Measurements from ENCODE around the gene INSYN2B. TPM values are rescaled to one million over a fixed set of nuclear protein-coding genes. Genes with fewer than 3 reads are reported as not detected.

The INSYN2B gene
- total and polyA plus RNA-seq, 2 of the 4 experiments (the other 2 are of a cell fraction) = 9.1 to 33.5 TPM

DNA sequence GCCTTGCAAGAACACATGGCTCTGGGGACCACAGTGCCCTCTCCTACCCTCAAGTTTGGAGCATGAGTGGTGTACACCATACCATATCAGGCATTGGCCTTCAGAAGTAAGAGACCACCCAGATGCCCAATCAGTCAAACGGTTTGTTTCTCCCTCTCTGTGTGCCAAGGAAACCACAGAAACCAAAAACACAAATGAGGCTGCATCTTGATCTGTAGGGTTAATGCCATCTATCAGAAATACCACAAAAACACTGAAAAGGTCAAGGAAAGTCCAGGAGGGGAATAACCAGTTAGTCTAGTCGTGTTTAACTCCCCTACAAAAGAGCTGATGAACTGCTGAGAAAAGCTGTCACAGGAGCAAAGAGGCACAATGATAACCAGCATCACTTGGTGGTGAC is 78.4 kb downstream of the INSYN2B start:
- no peak overlapping the region for H2BK5ac ChIP-seq (ENCODE audit: low read depth, low read length, poor library complexity, severe bottlenecking)
- intact Hi-C loops (cut with micrococcal nuclease) = no loop called here
- H2BK15ac ChIP-seq (ENCODE audit: low read depth, low read length) = no peak overlapping the region
- H3K4ac ChIP-seq (ENCODE audit: low read depth, low read length) = no peak overlapping the region
- no peak overlapping the region for H3K9ac ChIP-seq (ENCODE audit: low read depth, low read length)
- no peak overlapping the region for H2BK120ac ChIP-seq (ENCODE audit: low read depth, low read length)
- H2AFZ ChIP-seq (replicated peaks; ENCODE audit: low read length, poor library complexity) = no peak overlapping the region
- no peaks in the 10 kb centered on the region for H3K27me3 ChIP-seq (ENCODE audit: control insufficient read depth, insufficient read depth, low read length)
- no peak overlapping the region for H4K5ac ChIP-seq (ENCODE audit: low read depth, low read length)
- TF ChIP-seq CEBPB (IDR thresholded peaks at IDR 0.05; ENCODE audit: low read depth, low read length) (no peak), MAFK (IDR thresholded peaks at IDR 0.05; ENCODE audit: low read depth, low read length) (no peak), BHLHE40 (IDR thresholded peaks at IDR 0.05; ENCODE audit: low read depth, low read length) (no peak), CHD1 (IDR thresholded peaks at IDR 0.05; ENCODE audit: low read depth, low read length) (no peak), RFX5 (IDR thresholded peaks at IDR 0.05; ENCODE audit: low read depth, low read length) (no peak), NFE2L2 (IDR thresholded peaks at IDR 0.05; ENCODE audit: low read depth, low read length) (no peak), MAZ (IDR thresholded peaks at IDR 0.05; ENCODE audit: borderline replicate concordance, low read depth, low read length) (no peak), MXI1 (IDR thresholded peaks at IDR 0.05; ENCODE audit: borderline replicate concordance, low read depth, low read length) (no peak), RCOR1 (IDR thresholded peaks at IDR 0.05; ENCODE audit: insufficient replicate concordance, low read length) (no peak), RAD21 (IDR thresholded peaks at IDR 0.05; ENCODE audit: low read length) (no peak), FOS (IDR thresholded peaks at IDR 0.05; ENCODE audit: low read depth, low read length) (no peak)
- TF ChIP-seq, protein P1, sequence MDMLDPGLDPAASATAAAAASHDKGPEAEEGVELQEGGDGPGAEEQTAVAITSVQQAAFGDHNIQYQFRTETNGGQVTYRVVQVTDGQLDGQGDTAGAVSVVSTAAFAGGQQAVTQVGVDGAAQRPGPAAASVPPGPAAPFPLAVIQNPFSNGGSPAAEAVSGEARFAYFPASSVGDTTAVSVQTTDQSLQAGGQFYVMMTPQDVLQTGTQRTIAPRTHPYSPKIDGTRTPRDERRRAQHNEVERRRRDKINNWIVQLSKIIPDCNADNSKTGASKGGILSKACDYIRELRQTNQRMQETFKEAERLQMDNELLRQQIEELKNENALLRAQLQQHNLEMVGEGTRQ (IDR thresholded peaks at IDR 0.05; ENCODE audit: low read depth, low read length) = no peak
- TF ChIP-seq, protein P2, sequence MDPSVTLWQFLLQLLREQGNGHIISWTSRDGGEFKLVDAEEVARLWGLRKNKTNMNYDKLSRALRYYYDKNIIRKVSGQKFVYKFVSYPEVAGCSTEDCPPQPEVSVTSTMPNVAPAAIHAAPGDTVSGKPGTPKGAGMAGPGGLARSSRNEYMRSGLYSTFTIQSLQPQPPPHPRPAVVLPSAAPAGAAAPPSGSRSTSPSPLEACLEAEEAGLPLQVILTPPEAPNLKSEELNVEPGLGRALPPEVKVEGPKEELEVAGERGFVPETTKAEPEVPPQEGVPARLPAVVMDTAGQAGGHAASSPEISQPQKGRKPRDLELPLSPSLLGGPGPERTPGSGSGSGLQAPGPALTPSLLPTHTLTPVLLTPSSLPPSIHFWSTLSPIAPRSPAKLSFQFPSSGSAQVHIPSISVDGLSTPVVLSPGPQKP (IDR thresholded peaks at IDR 0.05; ENCODE audit: borderline replicate concordance, low read depth, low read length) = no peak
- TF ChIP-seq, protein P3, sequence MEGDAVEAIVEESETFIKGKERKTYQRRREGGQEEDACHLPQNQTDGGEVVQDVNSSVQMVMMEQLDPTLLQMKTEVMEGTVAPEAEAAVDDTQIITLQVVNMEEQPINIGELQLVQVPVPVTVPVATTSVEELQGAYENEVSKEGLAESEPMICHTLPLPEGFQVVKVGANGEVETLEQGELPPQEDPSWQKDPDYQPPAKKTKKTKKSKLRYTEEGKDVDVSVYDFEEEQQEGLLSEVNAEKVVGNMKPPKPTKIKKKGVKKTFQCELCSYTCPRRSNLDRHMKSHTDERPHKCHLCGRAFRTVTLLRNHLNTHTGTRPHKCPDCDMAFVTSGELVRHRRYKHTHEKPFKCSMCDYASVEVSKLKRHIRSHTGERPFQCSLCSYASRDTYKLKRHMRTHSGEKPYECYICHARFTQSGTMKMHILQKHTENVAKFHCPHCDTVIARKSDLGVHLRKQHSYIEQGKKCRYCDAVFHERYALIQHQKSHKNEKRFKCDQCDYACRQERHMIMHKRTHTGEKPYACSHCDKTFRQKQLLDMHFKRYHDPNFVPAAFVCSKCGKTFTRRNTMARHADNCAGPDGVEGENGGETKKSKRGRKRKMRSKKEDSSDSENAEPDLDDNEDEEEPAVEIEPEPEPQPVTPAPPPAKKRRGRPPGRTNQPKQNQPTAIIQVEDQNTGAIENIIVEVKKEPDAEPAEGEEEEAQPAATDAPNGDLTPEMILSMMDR (conservative IDR thresholded peaks at IDR 0.05; ENCODE audit: low read depth, low read length) = no peak
- no peak overlapping the region for H4K91ac ChIP-seq (ENCODE audit: insufficient read depth, low read depth, low read length)
- H3K36me3 ChIP-seq (ENCODE audit: control insufficient read depth, insufficient read depth, low read length) = no peaks in the 10 kb centered on the region; the same call in 1 of the 2 replicates
- H3K4me3 ChIP-seq (ENCODE audit: insufficient read depth, low read depth, low read length) = no peak overlapping the region
- no peak overlapping the region for H3K27ac ChIP-seq (ENCODE audit: insufficient read depth, low read length)
- H3K23ac ChIP-seq (ENCODE audit: low read depth, low read length) = no peak overlapping the region
- ATAC-seq (ENCODE audit: low read depth) (no peak), DNase-seq (no peak)
- no peak overlapping the region for H3K18ac ChIP-seq (ENCODE audit: low read depth, low read length)
- H2BK20ac ChIP-seq (ENCODE audit: low read depth, low read length) = no peak overlapping the region
- no peak overlapping the region for H3K56ac ChIP-seq (ENCODE audit: extremely low read depth, insufficient read depth, low read length)
- dilution Hi-C loops (cut with HindIII; ENCODE audit: low sequenced_read_pairs, unreplicated experiment) = no loop called here
- H2AK9ac ChIP-seq (replicated peaks; ENCODE audit: low read depth, low read length, poor library complexity) = no peak overlapping the region
- ChIA-PET POLR2A (ENCODE audit: unreplicated experiment) (no interaction called here), CTCF (no interaction called here)
- H3K4me1 ChIP-seq (ENCODE audit: control insufficient read depth, insufficient read depth, low read length) = no peaks in the 10 kb centered on the region
- BruUV-seq (replicated peaks) = no TSS peak
- peaks cover 8 to 15% of the 10 kb centered on the region in 2 experiments; a peak in 3 of 4 replicates for H3K79me1 ChIP-seq (ENCODE audit: low read depth in 1 of 2, low read length in 2 of 2)
- WGBS, 2 experiments (ENCODE audit: extremely low coverage in 2 of 2, insufficient read length in 1 of 2) = no CpG with 5 or more reads among the region's 2 CpGs
- H4K20me1 ChIP-seq (ENCODE audit: insufficient read depth, low read length) = no peaks in the 10 kb centered on the region
- no peak overlapping the region for H2AK5ac ChIP-seq (ENCODE audit: low read depth, low read length)
- no peak overlapping the region for H3K14ac ChIP-seq (replicated peaks; ENCODE audit: low read depth, low read length)
- H4K8ac ChIP-seq (ENCODE audit: low read depth in 2 of 2, low read length in 2 of 2) = no peak overlapping the region
- no peak overlapping the region for H3K4me2 ChIP-seq (ENCODE audit: low read depth, low read length)
- in situ Hi-C loops (cut with MboI; ENCODE audit: low sequenced_read_pairs) = no loop called here
- no peaks in the 10 kb centered on the region for H3K9me3 ChIP-seq (ENCODE audit: control insufficient read depth, insufficient read depth, low read length)
- H3K9me1 ChIP-seq (ENCODE audit: insufficient read depth, low read length) = peaks cover 2% of the 10 kb centered on the region; the same call in 1 of the 2 replicates
